HG03469 (cell line): Measurements from ENCODE around the gene BDKRB2.
"Not testable (repeated sequence)": the region's sequence is repeated elsewhere in the genome, so short reads cannot be mapped to it uniquely, and the experiment has no call there.

Experiments
- ATAC-seq: cut with Tn5 transposase; IDR thresholded peaks from one replicate; pipeline ENCODE4 v1.9.1; 2021; ENCODE audit warnings: mild to moderate bottlenecking, moderate library complexity, moderate number of reproducible peaks; ENCODE audit not compliant: unreplicated experiment

BDKRB2 gene

DNA sequence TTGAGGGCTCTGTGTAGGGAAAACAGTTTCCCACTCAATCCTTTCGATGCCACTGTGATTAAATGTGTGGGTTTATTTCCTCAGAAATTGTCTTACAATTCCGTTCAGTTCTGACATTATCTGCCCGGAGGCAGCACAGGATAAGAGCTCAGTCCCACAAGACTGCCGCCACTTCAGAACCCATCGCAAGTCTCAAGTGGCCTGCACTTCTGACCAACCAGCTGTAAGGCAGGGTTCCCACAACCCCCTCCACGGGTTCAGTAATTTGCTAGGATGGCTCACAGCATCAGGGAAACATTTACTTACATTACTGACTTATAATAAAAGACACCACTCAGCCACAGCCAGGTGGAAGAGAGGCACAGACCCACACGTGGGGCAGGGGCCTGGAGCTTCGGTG is 17.2 kb downstream of the BDKRB2 start:
- no peak for ATAC-seq

GRCh38 chr14:96224480-96225096 is 19.9 kb downstream of the BDKRB2 start:
- no peak for ATAC-seq

- no peak for ATAC-seq
Observed at GRCh38 chr14:96225213-96225612, 20.6 kb downstream of the BDKRB2 start.

- no peak for ATAC-seq
Observed at GRCh38 chr14:96225745-96226151, 21.1 kb downstream of the BDKRB2 start.

GRCh38 chr14:96227428-96227827 is 22.8 kb downstream of the BDKRB2 start:
- ATAC-seq, result no peak

- ATAC-seq, result no peak
Observed at GRCh38 chr14:96229315-96229714, 24.7 kb downstream of the BDKRB2 start.

DNA sequence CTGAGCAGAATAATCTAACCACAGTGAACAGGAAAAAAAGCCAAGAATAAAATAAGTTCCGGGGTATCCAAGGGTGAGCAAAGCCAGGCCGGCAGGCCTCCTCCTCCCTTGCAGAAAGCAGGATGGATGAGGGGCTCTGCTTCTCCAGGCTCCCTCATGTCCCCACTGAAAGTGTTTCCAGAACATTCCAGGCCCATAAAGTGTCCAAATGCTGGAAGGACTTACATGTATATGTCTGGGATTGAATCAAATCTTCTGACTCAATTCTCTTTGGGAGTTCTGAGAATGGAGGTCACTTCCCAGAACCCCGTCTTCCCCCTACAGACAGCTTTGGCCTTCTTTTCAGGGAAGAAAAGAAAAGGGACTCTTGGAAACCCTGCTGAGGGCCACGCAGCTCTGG is 26.4 kb downstream of the BDKRB2 start:
- no peak for ATAC-seq

DNA sequence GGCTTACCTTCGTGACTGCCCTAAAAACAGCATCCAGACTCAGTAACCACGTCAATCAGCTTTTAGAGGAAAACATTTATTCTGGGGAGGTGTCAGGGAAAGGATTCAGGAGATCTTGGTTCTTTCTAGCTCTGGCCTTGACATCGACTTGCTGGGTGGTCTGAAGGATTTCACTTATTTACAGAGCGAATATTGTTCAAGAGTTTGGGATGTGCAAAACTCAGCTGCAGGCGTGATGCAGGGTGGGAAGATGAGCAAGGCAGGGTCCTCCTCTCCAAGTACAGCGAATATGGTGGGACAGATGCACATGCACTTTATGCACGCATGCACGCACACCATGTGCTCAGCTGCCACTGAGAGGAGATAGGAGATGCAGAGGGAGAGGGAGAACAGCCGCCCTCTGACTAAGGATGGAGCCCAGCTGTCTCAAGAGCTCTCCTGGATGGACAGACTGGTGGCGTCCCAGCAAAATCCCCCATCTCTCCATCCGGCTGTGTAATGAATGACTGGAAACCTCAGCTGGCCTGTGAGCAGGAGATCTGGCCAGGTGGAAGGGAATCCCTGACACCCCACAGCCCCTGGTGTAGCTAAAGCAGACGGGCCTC is 27.0 kb downstream of the BDKRB2 start:
- ATAC-seq, result no peak

GRCh38 chr14:96232506-96232905 is 27.9 kb downstream of the BDKRB2 start:
- ATAC-seq, result no peak

GRCh38 chr14:96233661-96234060 is 29.0 kb downstream of the BDKRB2 start:
- ATAC-seq, result no peak

GRCh38 chr14:96235426-96235825 is 30.8 kb downstream of the BDKRB2 start:
- ATAC-seq, result no peak

DNA sequence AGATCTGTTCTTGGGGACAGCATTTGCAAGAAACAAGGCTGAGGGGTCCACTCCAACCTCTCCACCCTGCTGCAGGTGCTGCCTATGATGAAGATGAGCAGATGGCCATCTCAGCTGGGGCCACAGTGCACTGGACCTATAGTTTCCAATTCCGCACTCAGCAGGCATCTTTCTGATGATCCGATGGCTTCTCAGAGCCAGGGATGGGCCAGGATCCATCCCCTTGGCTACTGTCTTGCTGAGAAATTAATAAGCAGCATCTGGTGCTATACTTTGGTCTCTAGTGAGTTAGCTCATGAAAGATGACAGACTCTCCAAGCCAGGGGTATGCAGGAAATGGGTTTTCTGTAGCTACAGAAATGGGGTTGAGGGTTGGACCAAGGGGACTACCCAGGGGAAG is 33.0 kb downstream of the BDKRB2 start:
- ATAC-seq, result no peak

DNA sequence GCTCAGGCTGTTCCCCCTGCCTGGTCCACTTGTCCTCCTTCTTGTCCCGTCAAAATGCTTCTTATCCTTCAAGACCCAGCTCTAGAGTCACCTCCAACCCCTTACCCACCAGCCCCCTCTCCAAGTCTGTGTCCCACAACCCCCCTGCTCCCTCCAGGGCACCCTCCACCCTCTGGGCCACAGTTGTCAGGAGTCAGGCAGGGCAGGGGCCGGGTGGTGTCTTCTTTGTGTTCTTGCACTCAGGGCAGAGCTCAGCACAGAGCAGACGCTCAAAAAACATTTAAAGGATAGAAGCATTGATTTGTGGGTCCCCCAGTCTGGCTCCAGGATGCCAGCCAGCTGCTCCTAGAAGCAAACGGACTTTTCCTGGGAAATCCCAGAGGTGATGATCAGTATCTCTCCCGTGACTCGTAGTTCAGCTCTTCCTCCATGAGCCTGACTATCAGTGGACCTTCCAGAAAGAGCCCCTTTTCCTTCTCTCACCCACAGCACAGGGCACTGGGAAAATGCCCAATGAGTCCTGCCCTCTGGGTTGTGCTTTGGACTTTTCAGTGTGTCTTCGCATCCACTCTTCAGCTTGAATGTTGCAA is 34.1 kb downstream of the BDKRB2 start:
- no peak for ATAC-seq

- ATAC-seq, result no peak
Observed at GRCh38 chr14:96239711-96240141, 35.1 kb downstream of the BDKRB2 start.

DNA sequence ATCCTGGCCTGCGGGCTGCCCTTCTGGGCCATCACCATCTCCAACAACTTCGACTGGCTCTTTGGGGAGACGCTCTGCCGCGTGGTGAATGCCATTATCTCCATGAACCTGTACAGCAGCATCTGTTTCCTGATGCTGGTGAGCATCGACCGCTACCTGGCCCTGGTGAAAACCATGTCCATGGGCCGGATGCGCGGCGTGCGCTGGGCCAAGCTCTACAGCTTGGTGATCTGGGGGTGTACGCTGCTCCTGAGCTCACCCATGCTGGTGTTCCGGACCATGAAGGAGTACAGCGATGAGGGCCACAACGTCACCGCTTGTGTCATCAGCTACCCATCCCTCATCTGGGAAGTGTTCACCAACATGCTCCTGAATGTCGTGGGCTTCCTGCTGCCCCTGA is 36.0 kb downstream of the BDKRB2 start:
- no peak for ATAC-seq

GRCh38 chr14:96242126-96242525 is 37.5 kb downstream of the BDKRB2 start:
- no peak for ATAC-seq

DNA sequence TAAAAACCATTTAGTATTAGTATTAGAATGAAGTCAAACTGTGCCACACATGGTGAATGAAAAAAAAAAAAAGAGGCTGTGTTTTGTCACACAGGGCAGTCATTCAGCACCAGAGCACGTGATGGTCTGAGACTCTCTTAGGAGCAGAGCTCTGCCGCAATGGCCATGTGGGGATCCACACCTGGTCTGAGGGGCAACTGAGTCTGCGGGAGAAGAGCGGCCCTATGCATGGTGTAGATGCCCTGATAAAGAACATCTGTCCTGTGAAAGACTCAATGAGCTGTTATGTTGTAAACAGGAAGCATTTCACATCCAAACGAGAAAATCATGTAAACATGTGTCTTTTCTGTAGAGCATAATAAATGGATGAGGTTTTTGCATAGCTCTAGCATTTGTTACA is 39.1 kb downstream of the BDKRB2 start:
- ATAC-seq, result no peak

GRCh38 chr14:96245074-96245473 is 40.4 kb downstream of the BDKRB2 start:
- ATAC-seq, result not testable (repeated sequence)

GRCh38 chr14:96245710-96246538 is 41.3 kb downstream of the BDKRB2 start:
- ATAC-seq, result no peak

GRCh38 chr14:96246539-96246847 is 41.9 kb downstream of the BDKRB2 start:
- ATAC-seq, result no peak

DNA sequence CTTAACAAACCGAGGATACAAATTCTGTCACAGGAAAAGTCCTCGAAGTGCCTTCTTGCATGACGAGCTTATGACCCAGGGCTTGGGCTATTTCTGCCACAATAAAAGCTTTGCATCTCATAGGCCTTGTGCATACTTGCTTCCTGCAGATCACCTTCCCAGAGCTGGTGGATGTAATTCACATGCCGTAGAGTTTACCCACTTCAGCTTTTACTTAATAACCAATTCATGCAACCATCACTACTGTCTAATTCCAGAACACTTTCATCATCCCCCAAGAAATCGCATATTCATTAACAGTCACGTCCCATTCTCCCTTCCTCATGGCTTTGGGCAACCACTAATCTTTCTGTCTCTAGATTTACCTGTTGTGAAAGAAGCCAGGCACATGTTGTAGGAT is 42.4 kb downstream of the BDKRB2 start:
- ATAC-seq, result no peak

DNA sequence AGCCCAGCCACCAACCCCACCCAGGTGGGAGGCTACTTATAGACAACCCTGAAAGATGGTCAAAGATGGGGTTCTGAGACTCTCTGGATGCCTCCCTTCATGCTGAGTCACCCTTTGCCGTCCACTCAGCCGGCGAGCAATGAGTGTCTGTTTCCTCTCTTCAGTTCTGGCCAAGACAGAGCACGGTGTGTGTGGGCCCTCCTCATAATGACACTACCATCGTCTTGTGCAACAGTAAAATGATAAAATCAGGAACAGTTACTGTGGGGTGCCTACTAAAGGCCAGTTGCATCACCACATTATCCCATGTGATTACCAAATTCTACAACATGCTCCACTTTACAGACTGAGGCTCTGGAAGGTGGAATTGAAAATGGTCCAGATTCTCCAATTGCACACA is 44.4 kb downstream of the BDKRB2 start:
- no peak for ATAC-seq
